Spleen (tissue), 11 donors: ENCODE measurements around the gene NKAIN2. TPM values are rescaled to one million over a fixed set of nuclear protein-coding genes. Genes with fewer than 3 reads are reported as not detected.

ENCODE experiments used
- DNase-seq: peaks from one replicate; pipeline ENCODE4 v3.0.0-alpha.2; 2020
- H3K27ac ChIP-seq, 8 donors: fragments of 200-600 bp; sonication (generic) in 7 of 8; 1 replicate in 4 of 8; 2 replicates in 4 of 8; pipeline versions ENCODE4 v1.5.0 to v1.8.0; 2016 to 2021; ENCODE audit warnings: inconsistent platforms in 4 of 8, mild to moderate bottlenecking in 4 of 8, moderate library complexity in 1 of 8
- H3K27me3 ChIP-seq, 7 donors: fragments of 200-600 bp; sonication (generic) in 6 of 7; replicated peaks in 1 of 7; 1 replicate in 4 of 7; 2 replicates in 3 of 7; pipeline versions ENCODE4 v1.5.0 to v1.8.0; 2016 to 2021; ENCODE audit warnings: inconsistent platforms in 3 of 7, mild to moderate bottlenecking in 1 of 7
- H3K36me3 ChIP-seq, 6 donors: fragments of 200-600 bp; sonication (generic) in 5 of 6; 1 replicate in 4 of 6; 2 replicates in 2 of 6; pipeline versions ENCODE4 v1.5.0 to v1.8.0; 2016 to 2021; ENCODE audit warnings: inconsistent platforms in 2 of 6
- H3K4me1 ChIP-seq, 6 donors: fragments of 200-600 bp; sonication (generic) in 5 of 6; 1 replicate in 3 of 6; 2 replicates in 3 of 6; pipeline versions ENCODE4 v1.5.0 to v1.8.0; 2016 to 2021; ENCODE audit warnings: inconsistent platforms in 3 of 6
- H3K4me3 ChIP-seq, 8 donors: fragments of 200-600 bp; sonication (generic) in 7 of 8; 1 replicate in 4 of 8; 2 replicates in 4 of 8; pipeline versions ENCODE4 v1.5.0 to v1.8.0; 2016 to 2021; ENCODE audit warnings: inconsistent platforms in 4 of 8, mild to moderate bottlenecking in 4 of 8, moderate library complexity in 2 of 8
- H3K9me3 ChIP-seq, 8 donors: fragments of 200-600 bp; sonication (generic) in 7 of 8; 1 replicate in 4 of 8; 2 replicates in 4 of 8; pipeline versions ENCODE4 v1.5.0 to v1.8.0; 2016 to 2021; ENCODE audit warnings: inconsistent platforms in 4 of 8
- CTCF ChIP-seq, 11 experiments: fragments of 200-600 bp in 7 of 11; fragments of 450-650 bp in 4 of 11; sonication (generic) in 4 of 11; IDR thresholded peaks in 8 of 11; conservative IDR thresholded peaks in 3 of 11; 1 replicate in 7 of 11; 2 replicates in 4 of 11; pipeline versions ENCODE4 v1.4.0 to v1.8.0; 2016 to 2021; ENCODE audit warnings: antibody characterized with exemption in 11 of 11, inconsistent platforms in 4 of 11, mild to moderate bottlenecking in 1 of 11
- POLR2A ChIP-seq, 3 donors: fragments of 450-650 bp; IDR thresholded peaks; one replicate each; pipeline ENCODE4 v1.5.1; 2017; ENCODE audit warnings: antibody characterized with exemption in 3 of 3, mild to moderate bottlenecking in 1 of 3
- POLR2AphosphoS5 ChIP-seq, 3 donors: sonication (generic); formaldehyde crosslinking; IDR thresholded peaks; one replicate each; pipeline ENCODE4 v1.5.1; 2017; ENCODE audit warnings: antibody characterized with exemption in 3 of 3
- WGBS, 5 donors: extraction: QIAGEN DNeasy Blood & Tissue Kit in 3 of 5; methylation state at CpG; one replicate each; pipeline versions ENCODE4 v1.1.5 to v1.1.7; 2013 to 2018; 5-methylcytosine and 5-hydroxymethylcytosine counted together
- intact Hi-C: fragments of 100-400 bp; cut with DNase I; formaldehyde crosslinking; loops from one replicate; pipeline ENCODE4 v1.15.0; 2023; ENCODE audit warnings: low total_unique reads
- polyA plus RNA-seq, 3 donors: library from polyadenylated mRNA; stranded (reverse); fragments of 200-250 nt; gene quantifications; one replicate each; pipeline ENCODE4 v1.2.1, GENCODE V29; 2013
- total RNA-seq, 7 donors: library from RNA; depleted of rRNA in 3 of 7; stranded (reverse); fragments of >200 nt in 3 of 7; fragmentation: NEBNext Ultra II Directional in 4 of 7; extraction: Animal tissue kit (Norgen Biotek cat#: 25700) in 4 of 7; gene quantifications; one replicate each; pipeline versions ENCODE4 v1.1.0 to v1.2.1, GENCODE V29; 2016 to 2021
- donor health status: healthy with polysubstance abuse.
- donor health status: DM: no; HTN: no; CAD: no; lungs with moderate emphysema.
- donor health status: DM: no; HTN: no; CAD: no.
- donor health status: Bipolar disorder and iron deficiency.
- donor health status: healthy.
- donor health status: DM: no; HTN: no; CAD: no.
- donor health status: DM: yes; HTN: yes; CAD: no.

NKAIN2 gene
- total and polyA plus RNA-seq, 10 donors = 0.13 to 0.51 (median 0.18) TPM; not detected in 4

- no peaks in the 10 kb centered on the region for H3K4me1 ChIP-seq
- H3K27me3 ChIP-seq = no peaks in the 10 kb centered on the region
- no peaks in the 10 kb centered on the region for H3K36me3 ChIP-seq
- no peak for DNase-seq
- TF ChIP-seq POLR2A (IDR thresholded peaks at IDR 0.05) = no peak
- TF ChIP-seq CTCF (IDR thresholded peaks at IDR 0.05 in 8 of 11, conservative IDR thresholded peaks at IDR 0.05 in 3 of 11) = no peak
- TF ChIP-seq POLR2AphosphoS5 (IDR thresholded peaks at IDR 0.05) = no peak
- H3K27ac ChIP-seq = no peak overlapping the region
- H3K4me3 ChIP-seq = no peak overlapping the region
- peaks cover 0 to 11% (median 2%) of the 10 kb centered on the region in 8 donors for H3K9me3 ChIP-seq
- intact Hi-C loops = no loop called here
These were observed 934.8 kb downstream of the NKAIN2 start for GRCh38 chr6:124738482-124738881.

DNA sequence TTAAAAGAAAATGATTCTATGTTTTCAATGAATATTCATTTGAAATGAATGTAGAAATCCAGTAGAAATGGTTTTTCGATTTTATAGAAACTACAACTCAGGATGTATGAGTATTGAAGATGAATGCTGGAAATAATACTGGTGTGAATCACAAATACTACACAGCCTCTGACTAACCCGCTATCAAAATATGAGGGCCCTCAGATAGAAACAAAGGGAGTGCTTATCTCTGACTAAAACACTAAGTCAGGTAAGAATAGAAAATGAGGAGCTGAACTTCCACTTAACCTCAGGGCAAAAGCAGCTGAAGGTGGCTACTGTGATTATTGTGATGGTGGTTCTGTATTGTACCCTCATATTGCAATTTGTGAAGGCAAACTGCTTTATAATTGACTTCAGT is 937.7 kb downstream of the NKAIN2 start:
- intact Hi-C loops = no loop called here
- H3K27ac ChIP-seq = no peak overlapping the region
- H3K36me3 ChIP-seq = no peaks in the 10 kb centered on the region
- TF ChIP-seq POLR2A (IDR thresholded peaks at IDR 0.05) = no peak
- TF ChIP-seq CTCF (IDR thresholded peaks at IDR 0.05 in 8 of 11, conservative IDR thresholded peaks at IDR 0.05 in 3 of 11) = no peak
- TF ChIP-seq POLR2AphosphoS5 (IDR thresholded peaks at IDR 0.05) = no peak
- H3K4me3 ChIP-seq = no peak overlapping the region
- H3K27me3 ChIP-seq = no peaks in the 10 kb centered on the region
- no peaks in the 10 kb centered on the region for H3K4me1 ChIP-seq
- no peak for DNase-seq
- 75 to 92% (median 83%) methylated on average over 2 of the region's 2 CpGs for WGBS, 5 donors
- H3K9me3 ChIP-seq = peaks cover 0 to 8% (median 0%) of the 10 kb centered on the region in 8 donors

GRCh38 chr6:124742971-124743370 is 939.3 kb downstream of the NKAIN2 start:
- Histone ChIP-seq H3K4me1 (no peaks in the 10 kb centered on the region), H3K4me3 (no peak overlapping the region), H3K9me3 (no peaks in the 10 kb centered on the region), H3K27me3 (no peaks in the 10 kb centered on the region), H3K36me3 (no peaks in the 10 kb centered on the region), H3K27ac (no peak overlapping the region)
- no peak for DNase-seq
- WGBS, 5 donors = 25 to 63% (median 44%) methylated on average over 2 of the region's 2 CpGs
- intact Hi-C loops = no loop called here
- TF ChIP-seq CTCF (IDR thresholded peaks at IDR 0.05 in 8 of 11, conservative IDR thresholded peaks at IDR 0.05 in 3 of 11) = no peak
- no peak for TF ChIP-seq POLR2A (IDR thresholded peaks at IDR 0.05)
- TF ChIP-seq POLR2AphosphoS5 (IDR thresholded peaks at IDR 0.05) = no peak

- no peak for DNase-seq
- WGBS, 5 donors = 62 to 88% (median 78%) methylated on average over 2 of the region's 2 CpGs
- H3K4me3 ChIP-seq = no peak overlapping the region
These were observed 939.8 kb downstream of the NKAIN2 start for GRCh38 chr6:124743420-124743819.

More at GRCh38 chr6:124743420-124743819, 939.8 kb downstream of the NKAIN2 start:
- Histone ChIP-seq H3K27me3 (no peaks in the 10 kb centered on the region), H3K9me3 (no peaks in the 10 kb centered on the region), H3K4me1 (no peaks in the 10 kb centered on the region), H3K27ac (no peak overlapping the region), H3K36me3 (no peaks in the 10 kb centered on the region)
- TF ChIP-seq POLR2A (IDR thresholded peaks at IDR 0.05) = no peak
- no peak for TF ChIP-seq CTCF (IDR thresholded peaks at IDR 0.05 in 8 of 11, conservative IDR thresholded peaks at IDR 0.05 in 3 of 11)
- TF ChIP-seq POLR2AphosphoS5 (IDR thresholded peaks at IDR 0.05) = no peak
- intact Hi-C loops = no loop called here
